HCT116 (cell line): ENCODE data around the gene KERA.

Source experiments
- POLR2A ChIP-seq: IDR thresholded peaks from 2 replicates; pipeline ENCODE4 v1.7.0; 2011; ENCODE audit warnings: borderline replicate concordance; ENCODE audit not compliant: insufficient read depth, insufficient read length; ENCODE audit errors: extremely low read depth
- POLR2AphosphoS5 ChIP-seq: IDR thresholded peaks from 2 replicates; pipeline ENCODE4 v1.6.1; 2011; ENCODE audit warnings: mild to moderate bottlenecking, low read depth, low read length, moderate library complexity
- TF ChIP-seq, protein P1 (sequence below): IDR thresholded peaks from 2 replicates; pipeline ENCODE4 v1.6.1; 2012

DNA sequence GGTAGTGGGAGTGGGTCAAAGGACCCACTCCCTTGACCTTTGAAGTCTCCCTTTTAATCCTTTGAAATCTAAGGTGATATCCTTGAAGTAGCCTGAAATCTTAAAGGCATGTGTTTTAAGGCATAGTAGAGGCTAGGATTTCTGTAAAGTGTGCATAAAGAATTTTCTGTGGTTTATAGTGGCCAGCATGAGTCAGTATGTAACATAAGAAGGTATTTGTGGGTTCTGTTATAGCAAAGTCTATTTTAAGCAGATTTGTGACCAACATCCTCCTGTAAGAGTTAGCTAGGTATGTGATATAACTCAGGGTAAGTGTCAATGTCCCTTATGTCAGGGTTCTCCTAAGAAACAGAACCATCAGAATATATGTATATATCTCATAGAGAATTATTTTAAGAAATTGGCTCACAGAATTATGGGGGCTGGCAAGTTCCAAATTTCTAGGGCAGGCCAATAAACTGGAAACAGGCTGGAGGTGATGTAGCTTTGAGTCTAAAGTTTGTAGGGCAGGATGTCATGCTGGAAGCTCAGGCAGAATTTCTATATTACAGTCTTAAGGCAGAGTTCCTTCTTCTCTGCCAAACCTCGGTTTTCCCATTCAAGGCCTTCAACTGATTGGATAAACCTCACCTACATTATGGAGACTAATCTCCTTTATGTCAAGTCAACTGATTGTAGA is 34.4 kb downstream of the KERA start:
- TF ChIP-seq POLR2AphosphoS5, result no peak
- TF ChIP-seq POLR2A, result no peak
- TF ChIP-seq, protein P1, sequence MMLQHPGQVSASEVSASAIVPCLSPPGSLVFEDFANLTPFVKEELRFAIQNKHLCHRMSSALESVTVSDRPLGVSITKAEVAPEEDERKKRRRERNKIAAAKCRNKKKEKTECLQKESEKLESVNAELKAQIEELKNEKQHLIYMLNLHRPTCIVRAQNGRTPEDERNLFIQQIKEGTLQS, result no peak
